Tibial artery (tissue), 4 donors: ENCODE measurements around the gene DDX4.
"Not testable (repeated sequence)": the region's sequence is repeated elsewhere in the genome, so short reads cannot be mapped to it uniquely, and the experiment has no call there.

Experiments used
- DNase-seq, 2 donors: peaks; one replicate each; pipeline ENCODE4 v3.0.0-alpha.2; 2019
- H3K27ac ChIP-seq, 2 donors: fragments of 200-600 bp; sonication (generic) in 1 of 2; 1 replicate in 1 of 2; 2 replicates in 1 of 2; pipeline ENCODE4 v1.5.1; 2018 to 2019; ENCODE audit warnings: mild to moderate bottlenecking in 1 of 2
- H3K27me3 ChIP-seq, 2 donors: fragments of 200-600 bp; sonication (generic) in 1 of 2; one replicate each; pipeline versions ENCODE4 v1.5.1 to v1.6.0; 2016 to 2019
- H3K36me3 ChIP-seq, 3 donors: fragments of 200-600 bp; sonication (generic) in 2 of 3; one replicate each; pipeline ENCODE4 v1.5.1; 2016 to 2019; ENCODE audit warnings: mild to moderate bottlenecking in 2 of 3
- H3K4me1 ChIP-seq, 4 donors: fragments of 200-600 bp; sonication (generic) in 2 of 4; 1 replicate in 3 of 4; 2 replicates in 1 of 4; pipeline ENCODE4 v1.5.1; 2016 to 2019
- H3K4me3 ChIP-seq, 2 donors: fragments of 200-600 bp; sonication (generic) in 1 of 2; 1 replicate in 1 of 2; 2 replicates in 1 of 2; pipeline ENCODE4 v1.5.1; 2018 to 2019; ENCODE audit warnings: mild to moderate bottlenecking in 2 of 2
- H3K9me3 ChIP-seq, 3 donors: fragments of 200-600 bp; sonication (generic) in 1 of 3; one replicate each; pipeline ENCODE4 v1.5.1; 2016 to 2019
- intact Hi-C: fragments of 100-400 bp; cut with DNase I; formaldehyde crosslinking; loops from one replicate; pipeline ENCODE4 v1.15.0; 2023; ENCODE audit warnings: low total_unique reads
- TF ChIP-seq, protein P1 (sequence below), 2 experiments: fragments of 200-600 bp in 1 of 2; fragments of 450-650 bp in 1 of 2; IDR thresholded peaks; one replicate each; pipeline ENCODE4 v1.5.1; 2017 to 2019; ENCODE audit warnings: antibody characterized with exemption in 2 of 2, mild to moderate bottlenecking in 1 of 2, moderate library complexity in 1 of 2

The DDX4 gene

GRCh38 chr5:55750499-55750898 is 12.6 kb downstream of the DDX4 start:
- Histone ChIP-seq H3K27me3 (no peaks in the 10 kb centered on the region), H3K27ac (no peak overlapping the region), H3K4me3 (no peak overlapping the region), H3K9me3 (no peaks in the 10 kb centered on the region), H3K4me1 (no peaks in the 10 kb centered on the region), H3K36me3 (no peaks in the 10 kb centered on the region)
- TF ChIP-seq, protein P1, sequence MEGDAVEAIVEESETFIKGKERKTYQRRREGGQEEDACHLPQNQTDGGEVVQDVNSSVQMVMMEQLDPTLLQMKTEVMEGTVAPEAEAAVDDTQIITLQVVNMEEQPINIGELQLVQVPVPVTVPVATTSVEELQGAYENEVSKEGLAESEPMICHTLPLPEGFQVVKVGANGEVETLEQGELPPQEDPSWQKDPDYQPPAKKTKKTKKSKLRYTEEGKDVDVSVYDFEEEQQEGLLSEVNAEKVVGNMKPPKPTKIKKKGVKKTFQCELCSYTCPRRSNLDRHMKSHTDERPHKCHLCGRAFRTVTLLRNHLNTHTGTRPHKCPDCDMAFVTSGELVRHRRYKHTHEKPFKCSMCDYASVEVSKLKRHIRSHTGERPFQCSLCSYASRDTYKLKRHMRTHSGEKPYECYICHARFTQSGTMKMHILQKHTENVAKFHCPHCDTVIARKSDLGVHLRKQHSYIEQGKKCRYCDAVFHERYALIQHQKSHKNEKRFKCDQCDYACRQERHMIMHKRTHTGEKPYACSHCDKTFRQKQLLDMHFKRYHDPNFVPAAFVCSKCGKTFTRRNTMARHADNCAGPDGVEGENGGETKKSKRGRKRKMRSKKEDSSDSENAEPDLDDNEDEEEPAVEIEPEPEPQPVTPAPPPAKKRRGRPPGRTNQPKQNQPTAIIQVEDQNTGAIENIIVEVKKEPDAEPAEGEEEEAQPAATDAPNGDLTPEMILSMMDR (IDR thresholded peaks at IDR 0.05): no peak
- DNase-seq: no peak
- intact Hi-C loops: no loop called here

- H3K36me3 ChIP-seq: no peaks in the 10 kb centered on the region
- peaks cover 0 to 7% of the 10 kb centered on the region in 2 donors for H3K27me3 ChIP-seq
- no peak overlapping the region for H3K4me3 ChIP-seq
- DNase-seq: no peak
- no peaks in the 10 kb centered on the region for H3K9me3 ChIP-seq
- H3K4me1 ChIP-seq: no peaks in the 10 kb centered on the region
- TF ChIP-seq, protein P1 (IDR thresholded peaks at IDR 0.05): no peak
- intact Hi-C loops: no loop called here
- H3K27ac ChIP-seq: no peak overlapping the region
Measured at GRCh38 chr5:55758231-55758630, 20.4 kb downstream of the DDX4 start.

- intact Hi-C loops: no loop called here
- no peak for DNase-seq
Measured at GRCh38 chr5:55758714-55759113, 20.9 kb downstream of the DDX4 start.

GRCh38 chr5:55761721-55762120 is 23.9 kb downstream of the DDX4 start:
- H3K4me3 ChIP-seq, H3K27me3 ChIP-seq, H3K27ac ChIP-seq, intact Hi-C loops, H3K36me3 ChIP-seq, DNase-seq, H3K9me3 ChIP-seq: not testable (repeated sequence)
- peaks cover 0 to 13% (median 0%) of the 10 kb centered on the region in 4 donors for H3K4me1 ChIP-seq

More at GRCh38 chr5:55758714-55759113, 20.9 kb downstream of the DDX4 start:
- Histone ChIP-seq H3K9me3 (no peaks in the 10 kb centered on the region), H3K4me3 (no peak overlapping the region), H3K27ac (no peak overlapping the region), H3K27me3 (peaks cover 0 to 7% of the 10 kb centered on the region in 2 donors), H3K36me3 (no peaks in the 10 kb centered on the region), H3K4me1 (no peaks in the 10 kb centered on the region)
- TF ChIP-seq, protein P1 (IDR thresholded peaks at IDR 0.05): no peak

DNA sequence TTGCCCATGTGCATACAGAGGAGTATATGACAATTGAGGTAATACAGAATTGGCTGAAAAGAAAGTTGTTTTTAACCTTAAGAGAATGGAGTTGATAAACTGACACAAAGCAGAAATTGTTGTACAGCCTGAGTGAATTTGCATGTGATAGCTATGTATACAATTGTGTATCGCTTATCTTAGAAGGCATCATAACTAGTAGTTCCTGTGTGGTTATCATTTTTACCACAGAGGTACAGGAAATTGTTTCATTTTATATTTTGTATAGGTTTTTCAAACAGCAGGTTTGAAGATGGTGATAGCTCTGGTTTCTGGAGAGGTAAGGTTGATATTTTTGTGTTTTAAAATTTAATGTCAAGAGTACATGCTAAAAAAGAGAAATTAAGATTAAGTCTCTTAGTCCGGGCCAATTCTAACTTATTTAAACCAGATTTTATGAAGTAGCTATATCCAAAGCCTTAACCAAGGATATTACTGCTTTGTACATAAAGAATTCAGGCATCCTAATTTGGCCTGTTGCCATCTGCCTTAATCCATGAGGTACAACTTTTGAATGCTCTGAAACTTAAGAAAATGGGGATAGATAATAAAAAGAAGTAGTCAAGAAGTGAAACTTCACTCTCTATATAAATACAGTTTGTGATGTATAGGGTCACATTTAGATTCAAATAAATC is 26.0 kb downstream of the DDX4 start:
- H3K9me3 ChIP-seq: no peaks in the 10 kb centered on the region
- no peaks in the 10 kb centered on the region for H3K36me3 ChIP-seq
- H3K4me3 ChIP-seq: no peak overlapping the region
- intact Hi-C loops: no loop called here
- no peak overlapping the region for H3K27ac ChIP-seq
- peaks cover 0 to 13% (median 0%) of the 10 kb centered on the region in 4 donors for H3K4me1 ChIP-seq
- TF ChIP-seq, protein P1 (IDR thresholded peaks at IDR 0.05): no peak
- H3K27me3 ChIP-seq: peaks cover 0 to 7% of the 10 kb centered on the region in 2 donors
- DNase-seq: no peak

DNA sequence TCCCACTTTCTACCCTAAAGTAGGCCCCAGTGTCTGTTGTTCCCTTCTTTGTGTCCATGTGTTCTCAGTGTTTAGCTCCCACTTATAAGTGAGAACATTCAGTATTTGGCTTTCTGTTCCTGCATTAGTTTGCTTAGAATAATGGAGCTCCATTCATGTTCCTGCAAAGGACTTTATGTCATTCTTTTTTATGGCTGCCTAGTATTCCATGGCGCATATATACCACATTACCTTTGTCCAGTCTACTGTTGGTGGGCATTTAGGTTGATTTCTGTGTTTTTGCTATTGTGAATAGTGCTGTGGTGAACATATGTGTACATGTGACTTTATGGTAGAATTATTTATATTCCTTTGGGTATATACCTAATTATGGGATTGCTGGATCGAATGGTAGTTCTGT is 30.4 kb downstream of the DDX4 start:
- H3K36me3 ChIP-seq: no peaks in the 10 kb centered on the region
- H3K27me3 ChIP-seq: no peaks in the 10 kb centered on the region
- no peak overlapping the region for H3K4me3 ChIP-seq
- TF ChIP-seq, protein P1 (IDR thresholded peaks at IDR 0.05): no peak
- intact Hi-C loops: no loop called here
- no peak for DNase-seq
- no peak overlapping the region for H3K27ac ChIP-seq
- peaks cover 0 to 13% (median 0%) of the 10 kb centered on the region in 4 donors for H3K4me1 ChIP-seq
- H3K9me3 ChIP-seq: no peaks in the 10 kb centered on the region
